Uterus (tissue), 2 donors: ENCODE data around the gene SNRK.

Experiments
- CTCF ChIP-seq, 4 experiments: fragments of 200-600 bp in 2 of 4; fragments of 450-650 bp in 2 of 4; sonication (generic) in 2 of 4; IDR thresholded peaks; one replicate each; pipeline ENCODE4 v1.5.1; 2016 to 2019; ENCODE audit warnings: antibody characterized with exemption in 4 of 4, mild to moderate bottlenecking in 2 of 4, moderate library complexity in 1 of 4
- POLR2A ChIP-seq, 2 donors: fragments of 450-650 bp; IDR thresholded peaks; one replicate each; pipeline ENCODE4 v1.6.1; 2016; ENCODE audit warnings: antibody characterized with exemption in 2 of 2, mild to moderate bottlenecking in 1 of 2, moderate library complexity in 1 of 2

- TF ChIP-seq CTCF (IDR thresholded peaks at IDR 0.05) = no peak
- no peak for TF ChIP-seq POLR2A (IDR thresholded peaks at IDR 0.05)
Observed at GRCh38 chr3:43248973-43249372, 37.4 kb upstream of the SNRK start.
